ENCODE results near the gene XRCC6.
"Not testable (repeated sequence)": the region's sequence is repeated elsewhere in the genome, so short reads cannot be mapped to it uniquely, and the experiment has no call there.

The XRCC6 gene

GRCh38 chr22:41657709-41658108 is 36.6 kb downstream of the XRCC6 start:
- peaks cover 98% of the 10 kb centered on the region for H3K36me3 ChIP-seq
- no peak for TF ChIP-seq CTCF (IDR thresholded peaks at IDR 0.05)

GRCh38 chr22:41658869-41659268 is 37.8 kb downstream of the XRCC6 start:
- Histone ChIP-seq H3K4me1 (ENCODE audit: control insufficient read depth in 1 of 2, insufficient read depth in 1 of 2, low read depth in 1 of 2, low read length in 1 of 2) (no peaks in the 10 kb centered on the region), H3K27ac (no peak overlapping the region), H3K27me3 (no peaks in the 10 kb centered on the region), H3K4me3 (ENCODE audit: low read depth in 1 of 2, low read length in 1 of 2) (no peak overlapping the region), H3K9me3 (no peaks in the 10 kb centered on the region), H3K36me3 (peaks cover 98% of the 10 kb centered on the region)
- TF ChIP-seq CTCF (IDR thresholded peaks at IDR 0.05): no peak

More at GRCh38 chr22:41657709-41658108, 36.6 kb downstream of the XRCC6 start:
- no peaks in the 10 kb centered on the region for H3K4me1 ChIP-seq (ENCODE audit: control insufficient read depth in 1 of 2, insufficient read depth in 1 of 2, low read depth in 1 of 2, low read length in 1 of 2)
- no peak overlapping the region for H3K4me3 ChIP-seq (ENCODE audit: low read depth in 1 of 2, low read length in 1 of 2)
- H3K9me3 ChIP-seq: no peaks in the 10 kb centered on the region
- H3K27me3 ChIP-seq: no peaks in the 10 kb centered on the region
- H3K27ac ChIP-seq: no peak overlapping the region

- Histone ChIP-seq H3K4me1 (ENCODE audit: control insufficient read depth in 1 of 2, insufficient read depth in 1 of 2, low read depth in 1 of 2, low read length in 1 of 2) (no peaks in the 10 kb centered on the region), H3K27me3 (no peaks in the 10 kb centered on the region), H3K36me3 (peaks cover 96% of the 10 kb centered on the region), H3K4me3 (ENCODE audit: low read depth in 1 of 2, low read length in 1 of 2) (no peak overlapping the region), H3K27ac (no peak overlapping the region), H3K9me3 (no peaks in the 10 kb centered on the region)
- TF ChIP-seq CTCF (IDR thresholded peaks at IDR 0.05): no peak
Observed at GRCh38 chr22:41659941-41660340, 38.8 kb downstream of the XRCC6 start.

- H3K4me3 ChIP-seq (ENCODE audit: low read depth in 1 of 2, low read length in 1 of 2): no peak overlapping the region
- H3K27ac ChIP-seq: no peak overlapping the region
- H3K27me3 ChIP-seq: no peaks in the 10 kb centered on the region
- peaks cover 95% of the 10 kb centered on the region for H3K36me3 ChIP-seq
- TF ChIP-seq CTCF (IDR thresholded peaks at IDR 0.05): no peak
- no peaks in the 10 kb centered on the region for H3K4me1 ChIP-seq (ENCODE audit: control insufficient read depth in 1 of 2, insufficient read depth in 1 of 2, low read depth in 1 of 2, low read length in 1 of 2)
- no peaks in the 10 kb centered on the region for H3K9me3 ChIP-seq
Observed at GRCh38 chr22:41660416-41660815, 39.3 kb downstream of the XRCC6 start.

- Histone ChIP-seq H3K36me3 (peaks cover 89% of the 10 kb centered on the region), H3K27ac (no peak overlapping the region), H3K9me3 (no peaks in the 10 kb centered on the region), H3K4me1 (ENCODE audit: control insufficient read depth in 1 of 2, insufficient read depth in 1 of 2, low read depth in 1 of 2, low read length in 1 of 2) (no peaks in the 10 kb centered on the region), H3K4me3 (ENCODE audit: low read depth in 1 of 2, low read length in 1 of 2) (no peak overlapping the region), H3K27me3 (no peaks in the 10 kb centered on the region)
- TF ChIP-seq CTCF (IDR thresholded peaks at IDR 0.05): no peak
Observed at GRCh38 chr22:41661088-41661487, 40.0 kb downstream of the XRCC6 start.

DNA sequence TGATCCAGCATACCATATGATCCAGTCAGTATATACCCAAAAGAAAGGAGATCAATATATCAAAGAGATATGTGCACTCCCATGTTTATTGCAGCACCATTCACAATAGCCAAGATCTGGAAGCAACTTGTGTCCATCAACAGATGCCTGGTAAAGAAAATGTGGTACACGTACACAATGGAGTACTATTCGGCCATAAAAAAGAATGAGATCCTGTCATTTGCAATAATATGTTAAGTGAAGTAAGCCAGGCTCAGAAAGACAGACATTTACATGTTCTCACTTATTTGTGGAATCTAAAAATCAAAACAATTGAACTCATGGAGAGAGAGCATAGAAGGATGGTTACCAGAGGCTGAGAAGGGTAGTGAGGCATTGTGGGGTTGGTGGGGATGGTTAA is 40.6 kb downstream of the XRCC6 start:
- H3K27me3 ChIP-seq: no peaks in the 10 kb centered on the region
- H3K9me3 ChIP-seq: no peaks in the 10 kb centered on the region
- no peak overlapping the region for H3K27ac ChIP-seq
- H3K4me3 ChIP-seq (ENCODE audit: low read depth in 1 of 2, low read length in 1 of 2): no peak overlapping the region
- no peak for TF ChIP-seq CTCF (IDR thresholded peaks at IDR 0.05)
- peaks cover 4 to 5% of the 10 kb centered on the region in 2 experiments for H3K4me1 ChIP-seq (ENCODE audit: control insufficient read depth in 1 of 2, insufficient read depth in 1 of 2, low read depth in 1 of 2, low read length in 1 of 2)
- H3K36me3 ChIP-seq: peaks cover 83% of the 10 kb centered on the region

- Histone ChIP-seq H3K36me3 (peaks cover 64% of the 10 kb centered on the region), H3K4me1 (ENCODE audit: control insufficient read depth in 1 of 2, insufficient read depth in 1 of 2, low read depth in 1 of 2, low read length in 1 of 2) (peaks cover 9 to 12% of the 10 kb centered on the region in 2 experiments)
- not testable (repeated sequence) for H3K9me3 ChIP-seq; H3K27me3 ChIP-seq; H3K27ac ChIP-seq; H3K4me3 ChIP-seq (ENCODE audit: low read depth in 1 of 2, low read length in 1 of 2)
Observed at GRCh38 chr22:41663594-41663993, 42.5 kb downstream of the XRCC6 start.
